GM19467 (cell line): ENCODE results near the gene MAMLD1.

ENCODE experiments used
- ATAC-seq: cut with Tn5 transposase; IDR thresholded peaks from one replicate; pipeline ENCODE4 v1.9.1; 2021; ENCODE audit warnings: mild to moderate bottlenecking, moderate library complexity; ENCODE audit not compliant: unreplicated experiment

MAMLD1 gene

DNA sequence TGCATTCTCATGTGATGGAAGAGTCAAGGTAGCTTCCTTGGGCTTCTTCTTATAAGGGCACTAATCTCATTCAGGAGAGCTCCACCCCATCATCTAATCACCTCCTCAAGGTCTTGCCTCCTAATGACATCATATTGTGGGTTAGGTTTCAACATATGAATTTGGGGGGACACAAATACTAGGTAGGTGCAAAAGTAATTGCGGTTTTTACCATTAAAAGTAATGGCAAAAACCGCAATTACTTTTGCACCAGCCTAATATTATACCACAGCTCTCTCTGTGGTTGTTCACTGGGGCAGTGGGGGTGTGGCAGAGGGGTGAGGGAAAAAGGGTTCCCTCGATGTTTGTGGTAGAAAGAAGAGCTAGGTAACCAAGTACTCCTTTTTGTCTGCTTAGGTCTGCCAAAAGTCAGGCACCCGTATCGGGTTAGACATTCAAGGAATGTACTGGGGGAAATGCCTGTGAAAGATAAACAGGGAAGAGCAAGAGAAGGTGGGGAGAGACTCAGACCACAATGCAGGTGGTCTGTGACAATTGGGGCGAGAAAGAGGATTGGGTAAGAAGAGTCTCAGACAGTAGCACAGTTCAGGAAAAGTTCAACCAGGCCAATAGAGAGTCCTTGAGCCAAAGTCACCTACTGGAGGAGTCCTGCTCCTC, 126.4 kb downstream of the MAMLD1 start:
- no peak for ATAC-seq

DNA sequence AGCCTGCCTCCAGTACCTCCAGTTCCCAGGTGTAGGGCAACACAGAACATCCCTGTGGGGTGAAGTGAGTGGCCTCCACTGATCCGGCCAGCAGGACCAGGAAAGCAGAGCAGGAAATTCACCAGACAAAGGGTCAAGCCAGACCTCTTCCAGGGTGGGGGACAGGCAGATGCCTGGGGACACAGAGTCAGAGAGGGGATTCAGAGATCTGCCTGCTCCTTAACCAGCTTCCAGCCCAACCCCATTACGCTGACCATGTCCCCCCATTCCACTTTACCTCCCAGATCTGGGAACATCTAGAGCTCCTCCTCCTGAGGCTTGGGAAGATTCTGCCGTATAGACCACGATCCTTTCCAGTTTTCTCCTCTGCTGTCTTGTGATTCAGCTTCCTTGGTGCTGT, 132.4 kb downstream of the MAMLD1 start:
- no peak for ATAC-seq

DNA sequence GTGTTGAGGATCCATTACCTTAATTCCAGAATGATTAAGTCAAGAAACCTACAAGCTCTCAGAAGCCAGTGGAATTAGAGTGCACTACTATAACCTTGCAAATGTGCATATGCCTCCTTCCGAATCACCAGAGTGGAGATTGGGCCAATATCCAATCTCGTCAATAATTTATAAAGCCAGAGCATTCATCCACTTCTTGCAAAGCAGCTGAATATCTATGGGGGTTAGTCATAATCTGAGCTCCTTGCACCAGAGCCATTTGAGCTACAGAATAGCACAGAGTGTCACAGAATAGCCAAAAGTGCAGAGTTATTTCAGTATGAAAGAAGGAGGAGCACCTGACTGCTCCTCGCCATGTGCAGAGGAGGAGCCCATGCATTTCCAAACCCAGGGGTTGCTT, 136.1 kb downstream of the MAMLD1 start:
- ATAC-seq, result no peak

DNA sequence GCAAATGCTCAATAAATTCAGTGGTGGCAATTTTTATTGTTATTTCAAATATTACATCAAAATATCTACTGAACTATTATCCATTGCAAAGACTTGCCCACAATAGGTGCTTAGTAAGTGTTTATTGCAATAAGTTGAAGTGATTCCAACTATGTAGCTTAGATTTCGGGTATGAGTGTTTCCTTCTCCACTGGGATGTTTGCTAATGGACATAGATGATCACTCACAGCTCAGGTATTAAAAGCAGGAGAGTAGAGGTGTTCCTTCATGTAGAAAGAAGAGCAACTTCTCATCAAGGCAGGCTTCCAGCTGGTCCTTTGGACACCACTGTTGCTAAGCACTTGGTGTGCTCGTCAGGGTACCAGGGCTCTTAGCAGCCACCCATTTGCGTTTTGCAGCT, 139.0 kb downstream of the MAMLD1 start:
- no peak for ATAC-seq

DNA sequence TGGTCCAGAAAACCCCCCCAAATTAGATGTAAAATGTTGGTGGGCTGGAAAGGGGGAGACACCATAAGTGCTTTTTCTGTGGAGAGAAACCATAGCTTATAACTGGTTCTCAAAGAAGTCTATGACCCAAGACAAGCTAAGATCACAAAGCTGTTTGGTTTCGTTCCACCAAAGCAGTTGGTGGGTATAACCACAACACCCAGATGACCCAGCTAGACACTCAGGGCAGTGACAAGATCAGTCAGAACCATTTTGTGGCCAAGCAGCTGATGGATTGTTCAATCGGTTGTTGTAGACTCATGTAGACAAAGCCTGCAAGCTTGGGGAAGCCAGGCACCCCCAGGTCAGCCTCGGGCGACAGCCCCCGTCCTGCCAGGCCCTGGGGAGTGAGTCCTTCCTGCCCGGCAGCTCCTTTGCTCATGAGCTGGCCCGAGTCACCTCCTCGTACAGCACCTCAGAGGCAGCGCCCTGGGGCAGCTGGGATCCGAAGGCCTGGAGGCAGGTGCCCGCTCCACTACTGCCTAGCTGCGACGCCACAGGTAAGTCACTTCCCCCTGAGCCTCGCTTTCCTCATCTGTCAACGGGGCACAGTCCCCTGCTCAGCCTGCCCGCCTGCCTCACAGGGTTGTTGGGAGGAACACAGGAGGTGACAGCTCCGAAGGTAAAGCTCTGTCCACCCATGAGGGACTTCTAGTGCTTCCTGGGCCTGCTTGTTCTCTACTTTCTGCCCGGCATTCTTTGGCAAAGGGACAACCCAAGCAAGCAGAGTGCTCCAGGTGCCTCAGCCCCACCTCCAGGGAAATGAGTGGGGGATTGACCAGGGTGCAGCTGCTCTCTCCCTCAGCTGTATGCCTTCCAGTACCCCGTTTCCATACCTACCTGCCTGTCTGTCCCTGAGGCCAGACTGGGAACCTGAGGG, 140.1 kb downstream of the MAMLD1 start:
- no peak for ATAC-seq

DNA sequence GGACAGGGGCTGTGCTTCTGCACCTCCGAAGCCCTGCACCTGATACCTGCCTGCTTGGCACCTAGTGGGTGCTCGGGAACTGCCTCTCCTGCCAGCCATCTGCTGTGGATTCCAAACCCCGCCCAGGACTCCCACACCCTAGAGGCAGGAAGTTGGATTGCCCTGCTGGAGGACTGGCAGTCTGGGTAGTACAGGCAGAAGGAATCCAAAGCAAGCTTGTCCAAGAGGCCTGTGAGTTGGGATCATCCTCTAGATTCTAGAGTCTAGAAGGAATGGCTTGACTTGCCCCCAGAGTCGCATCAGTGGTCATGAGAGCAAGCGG, 140.7 kb downstream of the MAMLD1 start:
- no peak for ATAC-seq

DNA sequence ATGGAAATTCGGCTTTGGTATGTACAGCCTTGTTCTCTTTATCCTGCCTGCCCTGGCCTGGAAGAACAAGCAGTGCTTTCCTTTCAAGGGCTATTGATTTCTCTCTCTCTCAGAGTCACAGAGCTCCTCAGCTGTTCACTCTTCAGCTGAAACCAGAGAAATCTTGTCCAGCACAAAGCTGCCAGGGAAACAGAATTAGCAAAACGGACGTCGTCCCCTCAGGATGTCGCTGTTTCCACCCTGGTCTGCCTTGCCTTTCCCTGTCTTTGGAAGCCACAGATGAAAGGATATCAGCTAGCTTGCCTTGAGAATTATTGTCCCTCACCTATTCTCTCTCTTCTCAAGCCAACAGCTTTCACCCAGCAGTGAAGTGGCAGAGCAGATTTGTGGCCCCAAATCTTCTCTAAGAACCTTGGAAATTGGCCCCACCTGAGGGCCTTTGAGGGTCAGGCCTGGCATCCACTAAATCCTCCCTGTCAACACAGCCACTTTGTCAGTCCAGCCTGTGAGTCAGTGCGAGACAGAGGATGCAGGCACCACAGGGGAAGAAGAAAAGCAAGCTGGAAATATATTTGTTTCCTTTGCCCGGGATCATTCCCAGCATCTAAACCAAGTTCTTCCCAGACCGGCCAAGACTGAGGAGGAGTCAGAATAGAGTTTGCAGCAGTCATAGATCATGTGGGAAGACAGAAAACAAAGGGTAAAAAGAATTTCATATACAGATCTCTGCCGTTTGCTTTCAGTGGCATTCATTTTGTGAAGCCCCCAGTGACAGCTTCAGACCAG, 141.5 kb downstream of the MAMLD1 start:
- no peak for ATAC-seq

DNA sequence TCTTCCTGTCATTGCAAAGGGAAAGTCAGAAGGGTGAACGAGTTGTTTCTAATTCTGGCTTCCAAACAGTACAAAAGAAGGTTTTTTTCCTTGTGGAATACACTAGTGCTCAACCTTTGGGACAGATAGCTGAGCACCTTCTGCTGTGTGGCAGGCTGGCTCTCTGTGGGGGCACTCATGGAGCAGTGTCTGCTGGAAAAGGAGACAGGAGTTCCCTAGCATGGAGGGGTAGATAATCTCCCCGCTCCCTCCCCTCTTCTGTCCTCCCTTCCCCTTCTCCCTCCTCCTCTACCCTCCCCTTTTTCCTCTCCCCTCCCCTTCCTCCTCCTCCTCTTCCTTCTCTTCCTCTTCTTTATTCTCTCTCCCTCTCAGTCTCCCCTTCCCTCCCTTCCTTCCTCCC, 142.9 kb downstream of the MAMLD1 start:
- ATAC-seq, result no peak

DNA sequence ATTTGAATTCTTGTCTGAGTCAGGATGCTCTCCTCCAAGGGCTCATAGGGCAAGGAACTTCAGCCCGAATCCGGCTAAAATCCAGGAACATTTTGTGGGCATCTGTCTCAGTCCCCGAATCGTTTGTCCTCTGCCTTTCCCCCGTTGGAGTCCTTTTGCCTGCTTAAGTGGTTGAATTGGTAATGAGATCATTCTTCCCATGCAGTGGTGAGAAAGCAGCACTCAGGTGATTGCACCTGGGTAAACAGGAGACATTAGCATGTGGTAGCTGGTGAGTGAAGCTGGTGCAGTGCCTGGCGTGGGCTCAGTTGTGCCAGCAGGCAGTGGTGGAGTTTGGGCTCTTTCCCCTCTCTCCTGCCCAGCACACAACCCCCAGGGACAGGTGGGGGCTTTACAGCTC, 143.4 kb downstream of the MAMLD1 start:
- ATAC-seq, result no peak

DNA sequence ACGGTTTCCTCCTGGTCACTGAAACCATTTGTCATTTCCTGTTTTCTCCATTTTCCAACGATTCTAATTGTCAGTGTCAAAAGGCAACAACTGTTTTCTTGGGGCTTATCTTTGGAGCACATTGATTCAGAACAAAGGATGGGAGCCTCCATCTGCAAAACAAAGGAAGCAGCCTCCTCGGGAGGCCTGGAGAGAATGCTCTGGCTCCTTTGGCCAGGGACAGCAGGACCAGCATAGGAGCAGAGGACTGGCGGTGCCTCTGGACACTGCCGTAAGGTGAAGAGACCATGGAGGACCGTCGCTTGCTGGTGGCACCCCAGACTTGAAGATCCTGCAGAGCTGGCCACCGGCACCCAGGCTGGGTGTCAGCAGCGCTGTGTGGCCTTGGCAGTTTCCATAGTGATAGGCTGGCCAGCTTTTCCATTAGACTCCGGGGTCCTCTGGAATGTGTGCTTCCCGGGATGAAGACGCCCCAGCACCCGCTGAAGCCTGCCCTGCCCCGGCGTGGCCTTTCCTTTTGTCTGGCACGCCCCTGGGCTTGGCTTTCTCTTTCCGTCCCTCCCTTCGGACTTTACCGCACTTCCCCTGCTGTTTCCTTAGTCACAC, 144.2 kb downstream of the MAMLD1 start:
- no peak for ATAC-seq

DNA sequence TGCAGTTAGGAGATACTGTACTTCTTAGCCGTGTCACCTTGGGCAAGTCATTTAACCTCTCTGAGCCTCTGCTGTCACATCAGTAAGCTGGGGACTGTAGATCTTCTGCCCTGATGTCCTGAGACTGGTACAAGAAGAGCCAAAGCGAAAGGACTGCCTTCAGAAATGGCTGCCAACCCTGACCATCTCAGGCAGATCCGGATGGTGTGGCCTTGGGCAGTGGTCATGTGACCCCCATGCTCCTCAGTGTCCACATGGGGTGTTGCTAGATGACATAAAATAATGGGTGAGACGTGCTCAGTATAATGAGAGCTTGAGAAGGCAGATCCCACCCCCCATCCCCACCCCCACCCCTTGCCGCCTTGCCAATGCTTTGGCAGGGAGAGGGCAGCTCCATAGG, 144.9 kb downstream of the MAMLD1 start:
- ATAC-seq, result no peak

DNA sequence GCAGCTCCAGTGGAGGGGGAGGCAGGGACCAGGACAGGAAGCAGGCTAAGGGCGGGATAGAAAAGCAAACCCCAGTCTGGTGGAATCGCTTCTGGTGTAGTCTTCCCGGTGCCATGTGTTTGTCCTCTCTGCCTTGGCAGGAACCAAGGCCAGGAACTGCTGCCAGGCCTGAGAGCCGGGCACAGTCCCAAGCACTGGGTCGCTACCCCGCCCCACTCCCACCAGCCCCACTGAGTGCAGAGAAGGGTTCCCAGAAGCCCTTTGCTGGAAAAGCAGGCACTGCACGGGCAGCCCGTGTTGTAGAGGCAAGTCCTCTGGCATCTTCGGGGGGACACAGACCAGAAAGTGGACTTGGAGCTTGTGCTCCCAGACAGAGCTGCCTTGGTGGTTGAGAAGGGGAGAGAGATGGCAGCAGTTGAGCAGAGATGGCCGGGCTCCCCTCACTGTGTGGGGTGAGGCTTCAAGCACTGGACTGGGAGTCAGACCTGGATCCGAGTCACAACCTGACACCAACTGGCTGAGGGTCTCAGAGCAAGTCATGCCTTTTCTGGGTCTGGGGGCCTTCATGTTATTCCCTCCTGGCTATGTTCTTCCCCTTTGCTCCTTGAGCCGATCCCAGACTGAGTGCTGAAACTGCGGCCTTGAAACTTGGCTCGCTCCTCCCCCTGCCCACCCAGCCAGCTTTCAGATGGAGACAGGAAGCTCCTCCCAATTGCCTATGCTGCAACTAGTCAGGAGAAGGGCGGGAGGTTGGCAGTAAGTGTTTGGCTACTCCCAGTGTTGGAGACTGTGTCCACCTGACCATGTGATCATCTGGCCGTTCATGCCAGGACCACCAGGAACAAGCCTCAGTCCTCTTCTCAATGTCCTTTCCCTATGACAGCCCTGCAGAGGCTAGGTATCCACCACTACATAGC, 145.6 kb downstream of the MAMLD1 start:
- no peak for ATAC-seq

DNA sequence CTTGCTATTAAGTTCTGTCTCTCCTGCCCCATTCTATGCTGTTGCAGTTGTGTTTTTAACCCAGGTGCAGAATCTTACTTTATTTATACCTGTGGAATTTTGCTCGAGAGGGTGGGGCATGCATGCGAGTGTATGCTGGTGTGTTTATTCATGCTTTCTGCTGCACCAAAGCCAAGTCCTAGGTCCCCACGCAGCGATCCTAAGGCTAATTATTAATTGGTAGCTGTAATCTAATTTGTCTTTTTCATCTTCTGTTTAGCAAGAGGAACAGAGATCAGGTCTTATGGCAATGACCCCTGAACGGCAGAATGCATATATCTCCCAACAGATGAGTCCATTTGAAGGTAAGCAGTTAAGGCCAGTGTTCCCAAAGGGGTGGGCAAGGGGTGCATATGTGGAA, 146.6 kb downstream of the MAMLD1 start:
- ATAC-seq, result no peak

DNA sequence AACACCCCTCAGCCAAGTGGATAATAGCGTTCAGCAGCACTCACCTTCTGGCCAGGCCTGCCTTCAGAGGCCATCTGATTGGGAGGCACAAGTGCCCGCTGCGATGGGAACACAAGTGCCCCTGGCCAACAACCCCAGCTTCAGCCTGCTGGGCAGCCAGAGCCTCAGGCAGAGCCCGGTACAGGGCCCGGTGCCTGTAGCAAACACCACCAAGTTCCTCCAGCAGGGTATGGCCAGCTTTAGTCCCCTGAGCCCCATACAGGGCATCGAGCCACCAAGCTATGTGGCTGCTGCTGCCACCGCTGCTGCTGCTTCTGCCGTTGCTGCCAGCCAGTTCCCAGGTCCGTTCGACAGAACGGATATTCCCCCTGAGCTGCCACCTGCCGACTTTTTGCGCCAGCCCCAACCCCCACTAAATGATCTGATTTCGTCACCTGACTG, 149.4 kb downstream of the MAMLD1 start:
- ATAC-seq, result no peak

DNA sequence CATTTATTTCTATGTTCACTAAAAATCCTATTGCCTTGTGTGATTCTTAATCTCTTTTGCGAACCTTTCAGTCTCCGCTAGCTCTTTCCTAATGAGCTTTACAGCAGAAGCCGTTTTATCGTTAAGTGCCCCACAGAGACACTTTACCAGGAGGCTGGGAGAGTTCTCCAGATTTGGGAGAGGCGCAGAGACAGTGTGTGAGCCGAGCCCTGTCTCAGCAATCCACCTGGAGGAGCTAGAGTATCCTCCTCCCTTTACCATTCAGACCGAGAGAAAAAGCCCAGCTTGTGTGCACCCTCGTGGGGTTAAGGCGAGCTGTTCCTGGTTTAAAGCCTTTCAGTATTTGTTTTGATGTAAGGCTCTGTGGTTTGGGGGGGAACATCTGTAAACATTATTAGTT, 150.4 kb downstream of the MAMLD1 start:
- ATAC-seq, result no peak

DNA sequence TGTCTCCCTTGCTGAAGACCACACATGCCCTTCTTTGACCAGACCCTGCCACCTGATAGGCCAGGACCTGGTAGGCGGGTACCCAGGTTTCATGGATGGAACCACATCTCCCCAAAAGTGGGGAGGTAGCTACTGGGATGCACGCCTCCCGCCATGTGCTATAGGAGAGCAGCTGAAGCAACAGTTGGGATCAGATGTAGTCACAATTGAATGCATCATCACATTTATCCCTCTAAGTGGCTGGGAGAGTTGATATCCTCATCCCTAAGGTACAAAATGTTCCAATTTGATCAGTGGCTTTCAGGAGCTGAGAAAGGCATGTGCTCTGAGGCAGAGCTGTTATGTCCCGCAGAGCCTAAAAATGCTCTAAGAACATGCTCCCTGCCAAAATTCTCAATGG, 151.3 kb downstream of the MAMLD1 start:
- ATAC-seq, result no peak

DNA sequence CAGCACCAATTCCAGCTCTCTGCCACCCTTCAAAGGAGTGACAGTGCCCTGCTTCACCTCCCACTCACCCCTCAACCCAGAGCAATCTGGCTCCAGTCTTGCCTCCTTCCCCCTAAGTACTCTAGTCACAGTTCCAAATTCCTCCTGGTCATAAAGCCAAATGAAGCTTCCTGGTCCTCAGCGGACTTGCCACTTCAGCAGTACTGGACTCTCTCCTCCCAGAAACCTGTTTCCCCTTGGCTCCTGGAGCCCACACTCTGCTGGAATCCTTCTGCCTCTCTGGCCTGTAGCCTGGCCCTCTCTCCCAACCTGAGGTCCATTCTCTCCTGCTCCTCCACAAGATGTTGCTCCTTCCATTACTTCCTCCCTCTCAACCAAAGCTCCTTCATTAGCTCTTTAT, 152.7 kb downstream of the MAMLD1 start:
- ATAC-seq, result no peak

DNA sequence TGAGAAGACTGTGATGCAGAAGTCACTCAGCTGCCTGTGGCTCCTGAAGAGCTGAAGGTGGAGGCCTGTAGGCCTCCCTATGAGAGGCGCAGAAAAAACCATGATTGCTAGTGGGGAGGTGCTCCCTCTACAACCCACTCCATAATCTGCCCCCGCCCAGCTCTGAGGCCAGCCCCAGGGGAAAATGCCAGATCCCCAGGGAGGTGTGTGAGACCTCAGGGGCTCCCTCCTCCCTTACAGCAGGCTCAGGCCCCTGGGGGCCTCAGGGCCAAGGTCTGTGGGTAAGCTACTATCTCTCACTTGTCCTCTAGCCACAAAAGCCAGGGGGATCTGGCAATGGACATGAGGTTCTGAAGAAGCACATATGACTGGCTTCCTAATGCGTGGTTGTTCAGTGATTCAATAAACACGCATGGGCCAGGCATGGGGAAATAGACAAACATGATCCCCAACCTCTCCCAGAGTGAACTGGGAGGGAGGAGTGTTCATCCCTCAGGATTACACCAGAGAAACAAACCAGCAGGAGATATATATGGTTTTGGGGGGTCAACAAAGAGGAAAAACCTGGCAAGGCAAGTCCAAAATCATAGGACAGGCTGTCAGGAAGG, 154.3 kb downstream of the MAMLD1 start:
- ATAC-seq, result no peak

DNA sequence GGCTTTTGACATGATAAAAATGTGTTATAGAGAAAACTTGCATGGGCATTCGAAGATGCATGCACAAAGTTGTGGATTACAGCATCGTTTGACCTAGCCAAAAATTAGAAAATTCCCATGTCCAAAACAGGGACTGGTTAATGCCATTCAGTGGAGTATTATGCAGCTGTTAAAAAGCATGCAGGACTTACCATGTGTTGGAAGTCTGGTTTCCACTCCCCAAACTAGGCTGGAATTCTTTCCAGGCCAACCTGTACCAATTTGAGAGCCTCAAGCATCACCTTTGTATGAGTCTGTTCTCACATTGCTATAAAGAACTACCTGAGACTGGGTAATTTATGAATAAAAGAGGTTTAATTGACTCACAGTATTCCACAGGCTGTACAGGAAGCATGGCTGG, 159.4 kb downstream of the MAMLD1 start:
- no peak for ATAC-seq
